ENCODE data around the gene SLC16A7.

The SLC16A7 gene

DNA sequence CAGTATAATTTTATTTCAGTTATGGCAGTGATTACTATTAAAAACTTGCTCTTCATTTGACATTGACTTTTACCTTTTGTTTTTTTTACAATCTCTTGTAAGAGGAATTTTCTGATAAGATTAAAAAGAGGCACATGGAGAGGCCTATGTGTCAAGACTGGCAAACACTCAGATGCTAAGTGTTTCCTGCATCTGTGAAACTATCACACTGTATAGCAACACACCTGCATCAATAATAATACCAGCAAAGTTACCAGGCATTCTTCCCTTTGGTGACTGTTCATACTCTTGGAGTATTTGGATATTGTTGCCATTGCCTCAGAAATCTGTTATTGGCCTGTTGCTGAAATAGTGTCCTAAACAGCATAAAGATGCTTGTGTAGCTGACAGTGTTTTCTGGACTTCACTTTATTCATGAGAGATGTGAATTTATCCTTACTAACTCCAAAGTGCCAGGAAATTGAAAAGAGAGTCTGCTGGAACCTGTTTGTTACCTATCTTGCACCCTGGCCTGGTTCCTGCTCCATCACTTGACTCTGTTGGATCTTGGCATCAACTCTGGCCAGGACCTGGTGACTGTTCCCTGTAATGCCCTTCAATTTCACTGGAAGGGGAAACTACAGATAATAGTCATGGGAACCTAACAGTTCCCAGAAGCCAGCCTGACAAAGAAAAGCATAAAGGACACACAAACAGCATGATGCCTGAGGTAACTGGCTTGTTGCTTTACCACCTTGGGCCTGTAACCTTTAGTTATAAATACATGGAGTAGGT is 19.8 kb downstream of the SLC16A7 start:
- DNase-seq (ENCODE audit: low read depth, low spot score), result no peak
- TF ChIP-seq, protein P1, sequence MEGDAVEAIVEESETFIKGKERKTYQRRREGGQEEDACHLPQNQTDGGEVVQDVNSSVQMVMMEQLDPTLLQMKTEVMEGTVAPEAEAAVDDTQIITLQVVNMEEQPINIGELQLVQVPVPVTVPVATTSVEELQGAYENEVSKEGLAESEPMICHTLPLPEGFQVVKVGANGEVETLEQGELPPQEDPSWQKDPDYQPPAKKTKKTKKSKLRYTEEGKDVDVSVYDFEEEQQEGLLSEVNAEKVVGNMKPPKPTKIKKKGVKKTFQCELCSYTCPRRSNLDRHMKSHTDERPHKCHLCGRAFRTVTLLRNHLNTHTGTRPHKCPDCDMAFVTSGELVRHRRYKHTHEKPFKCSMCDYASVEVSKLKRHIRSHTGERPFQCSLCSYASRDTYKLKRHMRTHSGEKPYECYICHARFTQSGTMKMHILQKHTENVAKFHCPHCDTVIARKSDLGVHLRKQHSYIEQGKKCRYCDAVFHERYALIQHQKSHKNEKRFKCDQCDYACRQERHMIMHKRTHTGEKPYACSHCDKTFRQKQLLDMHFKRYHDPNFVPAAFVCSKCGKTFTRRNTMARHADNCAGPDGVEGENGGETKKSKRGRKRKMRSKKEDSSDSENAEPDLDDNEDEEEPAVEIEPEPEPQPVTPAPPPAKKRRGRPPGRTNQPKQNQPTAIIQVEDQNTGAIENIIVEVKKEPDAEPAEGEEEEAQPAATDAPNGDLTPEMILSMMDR (IDR thresholded peaks at IDR 0.05; ENCODE audit: insufficient read depth, low read length, missing control alignments), result no peak
- no peak overlapping the region for H3K4me3 ChIP-seq (ENCODE audit: low read depth, low read length)
- ChIA-PET CTCF (no interaction called here), POLR2A (no interaction called here)

DNA sequence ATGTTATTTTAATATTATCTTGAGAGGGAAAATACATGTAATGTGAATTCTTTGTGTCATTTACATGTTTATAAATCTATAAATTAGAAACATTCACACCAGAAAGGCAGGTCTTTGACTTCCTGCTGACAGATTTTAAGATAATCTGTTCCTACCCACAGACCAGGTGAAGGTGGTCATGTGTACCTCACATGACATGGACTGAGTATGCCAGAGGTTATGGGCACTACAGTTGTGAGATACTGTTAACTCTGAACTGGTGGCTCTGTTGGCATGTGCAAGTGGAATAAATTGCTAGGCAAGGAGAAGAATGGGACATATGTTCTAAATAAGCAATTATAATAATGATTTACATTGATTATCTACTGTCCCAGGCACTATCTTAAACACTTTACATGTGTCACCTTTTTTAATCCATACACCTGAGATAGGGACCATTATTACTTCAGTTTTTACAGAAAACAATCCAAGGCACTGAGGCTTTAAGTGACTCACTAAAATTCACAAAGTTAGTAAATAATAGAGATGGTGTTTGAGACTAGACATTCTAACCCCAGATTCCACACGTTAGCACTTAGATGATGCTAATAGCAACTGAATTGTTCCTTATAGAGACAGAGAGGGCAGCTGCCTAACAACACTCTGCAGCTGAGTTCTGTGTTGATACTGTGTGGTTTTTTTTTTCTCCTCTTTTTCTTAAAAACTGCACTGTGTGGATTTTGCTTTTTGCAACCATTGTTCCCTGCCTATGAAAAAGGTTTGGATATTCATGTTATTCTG is 23.8 kb downstream of the SLC16A7 start:
- CTCF ChIA-PET, result no interaction called here

DNA sequence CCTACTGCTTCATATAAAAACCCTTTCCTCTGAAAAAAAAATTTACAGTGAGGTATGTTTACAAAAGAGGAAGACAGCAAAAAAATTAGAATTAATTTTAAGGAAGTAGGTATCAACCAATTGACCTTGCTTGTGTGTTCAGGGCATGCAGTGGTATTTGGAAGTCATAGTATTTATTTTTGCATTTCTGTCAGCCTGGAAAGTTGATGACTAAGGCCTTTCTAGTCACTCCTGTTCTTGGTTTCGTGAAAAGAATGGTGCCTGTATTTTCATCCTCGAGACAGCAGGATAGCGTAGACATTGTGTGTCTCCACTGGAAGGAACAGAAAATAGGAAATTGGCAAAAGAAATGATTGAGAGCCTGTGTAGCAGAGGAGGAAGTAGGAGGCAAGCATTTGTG is 24.5 kb downstream of the SLC16A7 start:
- no peak for DNase-seq (ENCODE audit: low read depth, low spot score)
- no peak overlapping the region for H3K4me3 ChIP-seq (ENCODE audit: low read depth, low read length)
- TF ChIP-seq, protein P1 (IDR thresholded peaks at IDR 0.05; ENCODE audit: insufficient read depth, low read length, missing control alignments), result no peak
- POLR2A ChIA-PET, result no interaction called here
- CTCF ChIA-PET, result no interaction called here

More for the DNA sequence above, 23.8 kb downstream of the SLC16A7 start:
- DNase-seq (ENCODE audit: low read depth, low spot score), result no peak
- POLR2A ChIA-PET, result no interaction called here
- TF ChIP-seq, protein P1 (IDR thresholded peaks at IDR 0.05; ENCODE audit: insufficient read depth, low read length, missing control alignments), result no peak
- no peak overlapping the region for H3K4me3 ChIP-seq (ENCODE audit: low read depth, low read length)

DNA sequence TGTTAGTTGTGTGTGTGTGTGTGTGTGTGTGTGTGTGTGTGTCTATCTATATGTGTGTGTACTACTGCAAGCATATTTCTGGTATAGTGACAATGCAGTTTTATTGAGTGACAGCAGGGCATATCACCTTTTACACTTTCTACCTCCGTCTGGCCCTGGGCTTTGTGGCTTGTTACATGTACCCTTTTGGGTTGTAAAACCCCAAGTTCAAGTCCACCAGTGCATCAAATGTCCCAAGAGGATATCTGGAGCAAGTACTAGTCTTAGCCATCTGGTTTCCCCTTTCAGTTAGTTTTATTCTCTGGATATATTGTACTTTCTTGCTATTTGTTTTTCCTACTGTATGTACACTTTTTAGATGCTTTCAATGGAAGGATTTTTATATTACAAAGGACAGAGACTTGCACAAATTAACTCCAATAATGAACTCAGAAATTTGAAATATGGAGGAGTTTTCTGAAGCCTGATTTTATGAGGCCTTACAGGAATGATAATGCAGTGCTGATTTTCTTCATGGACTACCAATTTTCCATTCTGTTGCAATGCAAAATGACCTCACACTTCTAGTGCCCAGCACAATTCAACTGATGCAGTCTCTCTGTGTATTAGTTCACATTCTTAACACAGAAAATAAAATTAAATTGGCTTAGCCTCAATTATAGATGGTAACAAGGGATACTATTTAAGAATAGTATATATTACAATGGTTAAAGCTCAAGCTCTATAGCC is 29.1 kb downstream of the SLC16A7 start:
- POLR2A ChIA-PET, result no interaction called here
- H3K4me3 ChIP-seq (ENCODE audit: low read depth, low read length), result no peak overlapping the region
- TF ChIP-seq, protein P1 (IDR thresholded peaks at IDR 0.05; ENCODE audit: insufficient read depth, low read length, missing control alignments), result no peak
- DNase-seq (ENCODE audit: low read depth, low spot score), result no peak
- CTCF ChIA-PET, result interaction anchor here (0.7 kb wide), 1 partner anchor 136 kb away, joined by 4 read pairs; no protein-coding TSS in a partner anchor

DNA sequence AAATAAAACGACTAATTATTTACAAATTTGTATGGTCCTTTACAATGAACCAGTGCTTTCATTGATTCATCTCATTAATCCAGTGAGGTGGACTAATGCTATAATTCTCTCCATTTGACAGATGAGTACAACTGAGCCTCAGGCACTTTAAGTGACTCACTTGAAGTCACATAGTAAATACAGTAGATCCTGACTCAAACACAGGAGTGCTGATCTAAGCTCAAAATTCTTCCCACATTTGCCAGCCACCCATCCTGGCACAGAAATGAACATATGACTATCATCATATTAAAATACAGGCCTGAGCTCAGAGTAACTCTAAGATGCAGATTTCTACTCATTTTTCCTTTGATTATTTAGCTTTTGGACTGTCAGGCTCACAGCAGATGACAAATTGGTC is 30.6 kb downstream of the SLC16A7 start:
- no peak for DNase-seq (ENCODE audit: low read depth, low spot score)
- ChIA-PET POLR2A (no interaction called here), CTCF (no interaction called here)
- H3K4me3 ChIP-seq (ENCODE audit: low read depth, low read length), result no peak overlapping the region
- TF ChIP-seq, protein P1 (IDR thresholded peaks at IDR 0.05; ENCODE audit: insufficient read depth, low read length, missing control alignments), result no peak

DNA sequence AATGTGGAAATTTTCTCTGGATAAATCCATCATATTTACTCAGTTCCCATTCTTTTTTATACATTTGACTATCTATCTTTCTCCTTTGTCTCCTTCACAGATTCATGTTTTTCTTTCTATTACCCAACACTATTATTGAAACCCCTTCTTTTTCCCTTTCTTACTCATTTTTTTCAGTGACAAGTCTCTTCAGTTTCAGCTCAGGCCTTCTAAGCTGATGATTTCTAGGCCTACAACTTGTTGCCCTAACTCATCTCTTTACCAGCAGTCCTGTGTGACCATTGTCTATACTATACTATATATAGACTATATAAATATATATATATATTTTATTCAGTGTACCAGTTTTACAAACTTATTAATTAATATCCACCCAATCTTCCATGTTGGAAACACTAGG is 31.8 kb downstream of the SLC16A7 start:
- TF ChIP-seq, protein P1 (IDR thresholded peaks at IDR 0.05; ENCODE audit: insufficient read depth, low read length, missing control alignments), result no peak
- ChIA-PET POLR2A (no interaction called here), CTCF (no interaction called here)
- DNase-seq (ENCODE audit: low read depth, low spot score), result no peak
- H3K4me3 ChIP-seq (ENCODE audit: low read depth, low read length), result no peak overlapping the region

All from AG04449 (cell line).